Measurements from ENCODE around the gene RRAGD. TPM values are rescaled to one million over a fixed set of nuclear protein-coding genes. Genes with fewer than 3 reads are reported as not detected.

RRAGD gene
- total RNA-seq, 1 donor from 2014 or later = 17.9 TPM

DNA sequence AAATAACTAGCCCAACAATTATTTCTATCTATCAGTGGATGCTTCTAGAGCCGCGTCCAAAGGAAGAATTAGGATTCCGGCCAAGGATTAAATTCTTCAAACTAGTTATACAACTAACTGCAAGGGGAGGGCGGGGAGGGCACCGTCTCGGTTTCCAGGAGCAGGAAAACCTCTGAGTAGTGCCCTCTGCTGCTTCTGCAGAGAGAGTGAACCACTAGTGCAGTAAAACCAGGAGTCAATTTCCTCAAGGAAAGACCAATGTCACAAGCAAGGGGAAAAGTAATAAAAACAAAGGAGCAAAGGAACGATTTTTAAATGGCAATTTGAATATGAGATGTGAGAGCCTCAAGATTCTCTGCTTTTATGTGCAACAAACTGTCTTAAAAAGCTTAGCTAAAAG, 43.1 kb downstream of the RRAGD start:
- Mint-ChIP-seq H3K4me1 (ENCODE audit: low read depth) (peaks cover 3% of the 10 kb centered on the region), H3K27me3 (ENCODE audit: low read depth) (no peaks in the 10 kb centered on the region), H3K36me3 (ENCODE audit: low read depth) (no peaks in the 10 kb centered on the region), H3K27ac (ENCODE audit: unreplicated experiment) (no peak overlapping the region), H3K9me3 (ENCODE audit: low read depth) (no peaks in the 10 kb centered on the region), H3K4me3 (ENCODE audit: unreplicated experiment) (no peak overlapping the region)
- no peak for DNase-seq (ENCODE audit: low spot score)
- TF ChIP-seq, protein P1, sequence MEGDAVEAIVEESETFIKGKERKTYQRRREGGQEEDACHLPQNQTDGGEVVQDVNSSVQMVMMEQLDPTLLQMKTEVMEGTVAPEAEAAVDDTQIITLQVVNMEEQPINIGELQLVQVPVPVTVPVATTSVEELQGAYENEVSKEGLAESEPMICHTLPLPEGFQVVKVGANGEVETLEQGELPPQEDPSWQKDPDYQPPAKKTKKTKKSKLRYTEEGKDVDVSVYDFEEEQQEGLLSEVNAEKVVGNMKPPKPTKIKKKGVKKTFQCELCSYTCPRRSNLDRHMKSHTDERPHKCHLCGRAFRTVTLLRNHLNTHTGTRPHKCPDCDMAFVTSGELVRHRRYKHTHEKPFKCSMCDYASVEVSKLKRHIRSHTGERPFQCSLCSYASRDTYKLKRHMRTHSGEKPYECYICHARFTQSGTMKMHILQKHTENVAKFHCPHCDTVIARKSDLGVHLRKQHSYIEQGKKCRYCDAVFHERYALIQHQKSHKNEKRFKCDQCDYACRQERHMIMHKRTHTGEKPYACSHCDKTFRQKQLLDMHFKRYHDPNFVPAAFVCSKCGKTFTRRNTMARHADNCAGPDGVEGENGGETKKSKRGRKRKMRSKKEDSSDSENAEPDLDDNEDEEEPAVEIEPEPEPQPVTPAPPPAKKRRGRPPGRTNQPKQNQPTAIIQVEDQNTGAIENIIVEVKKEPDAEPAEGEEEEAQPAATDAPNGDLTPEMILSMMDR (IDR thresholded peaks at IDR 0.05) = peak; percentile 73

DNA sequence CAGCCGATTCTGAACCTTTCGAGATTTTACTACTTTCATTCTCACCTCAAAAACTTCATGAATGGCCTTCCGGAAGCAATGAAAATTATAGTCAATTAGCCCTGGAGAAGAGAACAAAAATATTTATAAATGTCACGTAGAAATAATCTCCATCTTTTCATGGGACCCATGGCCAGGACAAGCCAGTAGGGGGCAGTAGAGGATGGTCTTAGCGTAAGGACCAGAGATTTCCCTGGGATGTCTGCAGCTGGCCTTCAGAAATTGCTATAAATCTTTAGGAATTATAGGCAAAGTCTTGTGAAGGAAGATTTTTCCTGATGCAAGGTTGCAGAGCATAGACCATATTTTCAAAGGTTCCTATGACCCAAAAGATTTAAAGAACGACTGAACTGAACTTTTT, 44.0 kb downstream of the RRAGD start:
- DNase-seq (ENCODE audit: low spot score) = no peak
- H3K27me3 Mint-ChIP-seq (ENCODE audit: low read depth) = no peaks in the 10 kb centered on the region
- TF ChIP-seq, protein P1 (IDR thresholded peaks at IDR 0.05) = peak; percentile 89
- no peaks in the 10 kb centered on the region for H3K9me3 Mint-ChIP-seq (ENCODE audit: low read depth)
- H3K4me3 Mint-ChIP-seq (ENCODE audit: unreplicated experiment) = no peak overlapping the region
- peaks cover 3% of the 10 kb centered on the region for H3K4me1 Mint-ChIP-seq (ENCODE audit: low read depth)
- H3K27ac Mint-ChIP-seq (ENCODE audit: unreplicated experiment) = no peak overlapping the region
- H3K36me3 Mint-ChIP-seq (ENCODE audit: low read depth) = peaks cover under 1% of the 10 kb centered on the region

DNA sequence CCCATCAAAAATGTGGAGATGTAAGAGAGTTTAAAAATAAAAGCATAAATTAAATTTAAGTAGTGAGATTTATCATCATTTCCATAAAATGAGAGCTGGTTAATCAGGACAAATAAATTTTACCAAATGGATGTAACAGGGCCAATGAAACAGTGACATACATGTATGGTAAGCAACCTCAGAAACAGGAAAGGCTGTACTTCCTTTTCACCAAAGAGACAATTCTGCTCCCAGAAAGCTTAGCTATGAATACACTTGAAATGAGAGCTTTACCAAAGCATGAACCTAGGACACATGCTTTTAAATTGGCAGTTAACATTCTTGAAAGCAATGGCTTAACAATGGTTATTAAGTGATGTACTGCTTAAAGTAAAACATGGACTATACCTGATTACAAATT, 47.5 kb downstream of the RRAGD start:
- H3K36me3 Mint-ChIP-seq (ENCODE audit: low read depth) = peaks cover 3% of the 10 kb centered on the region
- no peak overlapping the region for H3K4me3 Mint-ChIP-seq (ENCODE audit: unreplicated experiment)
- peaks cover 13% of the 10 kb centered on the region for H3K4me1 Mint-ChIP-seq (ENCODE audit: low read depth)
- no peak for DNase-seq (ENCODE audit: low spot score)
- TF ChIP-seq, protein P1 (IDR thresholded peaks at IDR 0.05) = no peak
- H3K27ac Mint-ChIP-seq (ENCODE audit: unreplicated experiment) = no peak overlapping the region
- H3K27me3 Mint-ChIP-seq (ENCODE audit: low read depth) = no peaks in the 10 kb centered on the region
- H3K9me3 Mint-ChIP-seq (ENCODE audit: low read depth) = no peaks in the 10 kb centered on the region

DNA sequence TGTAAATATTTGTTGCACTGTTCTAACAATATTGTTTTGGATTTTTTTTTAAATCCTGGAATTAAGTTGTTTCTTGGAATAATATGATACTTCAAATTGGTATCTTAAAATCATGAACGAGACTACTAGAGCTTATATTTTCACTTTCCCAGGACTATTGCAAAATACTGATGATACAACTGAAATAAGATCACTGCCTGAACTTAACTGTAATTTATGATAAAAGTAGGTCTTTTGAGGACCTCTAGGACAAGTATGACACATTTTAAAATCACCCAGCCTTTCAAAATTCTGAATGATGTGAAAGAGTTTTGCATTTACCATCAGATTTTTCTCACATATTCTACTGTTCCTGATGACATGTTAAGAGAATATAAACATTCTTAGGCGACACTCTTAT, 50.9 kb downstream of the RRAGD start:
- H3K27me3 Mint-ChIP-seq (ENCODE audit: low read depth) = no peaks in the 10 kb centered on the region
- TF ChIP-seq, protein P1 (IDR thresholded peaks at IDR 0.05) = no peak
- H3K9me3 Mint-ChIP-seq (ENCODE audit: low read depth) = no peaks in the 10 kb centered on the region
- H3K4me1 Mint-ChIP-seq (ENCODE audit: low read depth) = peaks cover 10% of the 10 kb centered on the region
- no peak overlapping the region for H3K27ac Mint-ChIP-seq (ENCODE audit: unreplicated experiment)
- no peak for DNase-seq (ENCODE audit: low spot score)
- H3K4me3 Mint-ChIP-seq (ENCODE audit: unreplicated experiment) = no peak overlapping the region
- peaks cover 3% of the 10 kb centered on the region for H3K36me3 Mint-ChIP-seq (ENCODE audit: low read depth)

DNA sequence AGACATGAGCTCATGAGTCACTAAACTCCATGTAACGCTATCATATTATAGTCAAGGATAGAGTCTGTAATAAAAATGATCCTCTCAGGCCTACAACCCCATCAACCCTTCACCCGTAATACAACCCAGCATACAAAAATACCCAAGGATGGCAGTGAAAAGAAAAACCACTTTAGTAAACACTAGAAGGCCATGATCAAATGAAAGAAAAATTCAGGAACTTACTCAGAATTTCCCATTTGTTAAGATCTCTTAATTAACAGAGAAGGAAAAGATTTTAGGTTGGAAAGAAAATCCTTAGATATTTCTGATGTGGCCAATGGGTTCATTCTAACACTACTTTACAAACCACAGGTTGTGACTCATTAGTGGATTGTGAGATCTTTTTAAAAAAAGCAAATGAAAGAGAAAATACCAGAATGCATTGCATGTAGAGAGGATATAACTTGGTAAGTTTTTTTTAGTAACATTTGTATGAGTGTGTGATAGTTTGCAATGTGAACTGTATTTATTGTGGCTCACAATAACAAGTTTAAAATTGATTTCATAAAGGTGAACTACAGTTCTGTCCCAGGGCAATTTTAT, 51.6 kb downstream of the RRAGD start:
- peak overlapping the region; percentile 18 for H3K27ac Mint-ChIP-seq (ENCODE audit: unreplicated experiment)
- no peaks in the 10 kb centered on the region for H3K9me3 Mint-ChIP-seq (ENCODE audit: low read depth)
- DNase-seq (ENCODE audit: low spot score) = no peak
- peaks cover 10% of the 10 kb centered on the region for H3K4me1 Mint-ChIP-seq (ENCODE audit: low read depth)
- no peaks in the 10 kb centered on the region for H3K27me3 Mint-ChIP-seq (ENCODE audit: low read depth)
- TF ChIP-seq, protein P1 (IDR thresholded peaks at IDR 0.05) = no peak
- no peak overlapping the region for H3K4me3 Mint-ChIP-seq (ENCODE audit: unreplicated experiment)
- H3K36me3 Mint-ChIP-seq (ENCODE audit: low read depth) = peaks cover 3% of the 10 kb centered on the region

Data from chondrocyte (in vitro differentiated cells).